GM19395 (cell line): ENCODE measurements around the gene ZNF77.
"Not testable (repeated sequence)": the region's sequence is repeated elsewhere in the genome, so short reads cannot be mapped to it uniquely, and the experiment has no call there.

Source experiments
- ATAC-seq: cut with Tn5 transposase; IDR thresholded peaks from one replicate; pipeline ENCODE4 v1.9.1; 2021; ENCODE audit warnings: mild to moderate bottlenecking, moderate library complexity; ENCODE audit not compliant: unreplicated experiment

The ZNF77 gene

GRCh38 chr19:2944775-2945574 is at the start of gene ZNF77:
ZNF77 (minus strand) TSS chr19:2944971; CDS start chr19:2944840, 131 bp downstream.
- peak; percentile 95 for ATAC-seq

GRCh38 chr19:2993579-2993978 is 48.8 kb upstream of the ZNF77 start:
- ATAC-seq, result no peak

GRCh38 chr19:2992958-2993357 is 48.2 kb upstream of the ZNF77 start:
- ATAC-seq, result no peak

- ATAC-seq, result not testable (repeated sequence)
Measured at GRCh38 chr19:2992333-2992732, 47.6 kb upstream of the ZNF77 start.

GRCh38 chr19:2989236-2989946 is 44.6 kb upstream of the ZNF77 start:
- ATAC-seq, result no peak

- no peak for ATAC-seq
Measured at GRCh38 chr19:2988568-2988967, 43.8 kb upstream of the ZNF77 start.

- no peak for ATAC-seq
Measured at GRCh38 chr19:2987797-2988196, 43.0 kb upstream of the ZNF77 start.

GRCh38 chr19:2986951-2987524 is 42.3 kb upstream of the ZNF77 start:
- ATAC-seq, result no peak

GRCh38 chr19:2984215-2984528 is 39.4 kb upstream of the ZNF77 start:
- no peak for ATAC-seq

- no peak for ATAC-seq
Measured at GRCh38 chr19:2983351-2984214, 38.8 kb upstream of the ZNF77 start.

GRCh38 chr19:2982983-2983350 is 38.2 kb upstream of the ZNF77 start:
- no peak for ATAC-seq

- no peak for ATAC-seq
Measured at GRCh38 chr19:2982561-2982960, 37.8 kb upstream of the ZNF77 start.

GRCh38 chr19:2981898-2982297 is 37.1 kb upstream of the ZNF77 start:
- no peak for ATAC-seq

GRCh38 chr19:2978772-2979171 is 34.0 kb upstream of the ZNF77 start:
- no peak for ATAC-seq

GRCh38 chr19:2978166-2978767 is 33.5 kb upstream of the ZNF77 start:
- no peak for ATAC-seq

GRCh38 chr19:2977746-2978138 is 33.0 kb upstream of the ZNF77 start:
- no peak for ATAC-seq

GRCh38 chr19:2977001-2977745 is 32.4 kb upstream of the ZNF77 start, which contains the start of gene TLE6:
TLE6 (plus strand) TSS chr19:2977564; CDS start chr19:2978234, 670 bp downstream.
- ATAC-seq, result peak; percentile 88

GRCh38 chr19:2976609-2977000 is 31.8 kb upstream of the ZNF77 start:
- no peak for ATAC-seq

- ATAC-seq, result no peak
Measured at GRCh38 chr19:2974342-2975041, 29.7 kb upstream of the ZNF77 start.
